ENCODE results near the gene CDT1. TPM values are rescaled to one million over a fixed set of nuclear protein-coding genes. Genes with fewer than 3 reads are reported as not detected.

The CDT1 gene
- total and polyA plus RNA-seq, 10 of the 15 experiments (the other 5 are each of a cell fraction or from before 2014, with no cell fraction given) = 0.50 to 87.6 (median 8.8) TPM

GRCh38 chr16:88785106-88785924, 18.3 kb upstream of the CDT1 start, which contains the start of gene PIEZO1:
PIEZO1 (minus strand) TSS chr16:88785220; CDS start chr16:88784964, 256 bp downstream.
- intact Hi-C loops (cut with micrococcal nuclease; ENCODE audit: unreplicated experiment) = loop anchor here (2.0 kb wide), 2 partner anchors 41 to 49 kb away; no protein-coding TSS in a partner anchor
- Histone ChIP-seq H3K36me3 (ENCODE audit: control insufficient read depth in 2 of 2, insufficient read depth in 2 of 2, low read length in 1 of 2) (no peaks in the 10 kb centered on the region), H3K4me2 (ENCODE audit: control insufficient read depth, insufficient read depth) (peak within 1 kb of the TSS; percentile 99), H2AFZ (ENCODE audit: control insufficient read depth, low read depth, low read length) (peak within 1 kb of the TSS; percentile 83), H4K20me1 (ENCODE audit: control insufficient read depth, insufficient read depth) (no peaks in the 10 kb centered on the region; the same call in 1 of the 2 replicates), H3K9me3 (replicated peaks; ENCODE audit: control insufficient read depth, insufficient read depth, low read length) (no peaks in the 10 kb centered on the region), H3K27me3 (replicated peaks in 1 of 2; ENCODE audit: control insufficient read depth in 2 of 2, insufficient read depth in 2 of 2, low read length in 1 of 2) (no peaks in the 10 kb centered on the region), H3K4me1 (ENCODE audit: control insufficient read depth, insufficient read depth, low read length) (peaks cover 31% of the 10 kb centered on the region), H3K9ac (ENCODE audit: control insufficient read depth, insufficient read depth, low read length) (peak within 1 kb of the TSS; percentile 90), H3K4me3 (peak within 1 kb of the TSS; percentile 80), H3K79me2 (ENCODE audit: control insufficient read depth, insufficient read depth, low read length) (peaks cover 51% of the 10 kb centered on the region), H3K27ac (ENCODE audit: control insufficient read depth, insufficient read depth) (peak within 1 kb of the TSS; percentile 75)
- ChIA-PET CTCF (interaction anchor here (0.7 to 2.5 kb wide), 4 partner anchors 19 to 48 kb away, joined by 3 to 24 read pairs (median 4); no protein-coding TSS in a partner anchor), SMC1A (ENCODE audit: uncharacterized antibody, unreplicated experiment) (interaction anchor here (0.9 to 1.8 kb wide), 3 partner anchors 48 to 382 kb away, joined by 3 to 6 read pairs (median 4); no protein-coding TSS in a partner anchor), RAD21 (ENCODE audit: unreplicated experiment) (interaction anchor here (0.5 to 6.7 kb wide), 9 partner anchors 12 to 432 kb away, joined by 3 to 50 read pairs (median 4); partner anchors contain the start of gene ZNF778), POLR2A (interaction anchor here (0.5 to 1.5 kb wide), 5 partner anchors 9 to 279 kb away, joined by 3 to 4 read pairs (median 3); no protein-coding TSS in a partner anchor)
- no peak for DNase-seq (ENCODE audit: low read depth, low spot score)
- BruUV-seq (replicated peaks) = no TSS peak
- in situ Hi-C loops (cut with MboI) = loop anchor here (10.0 kb wide), 1 partner anchor 331 kb away; the partner anchor contains the start of gene ZFPM1
- FAIRE-seq = no peak
- WGBS (ENCODE audit: insufficient coverage, insufficient replicate concordance, low lambda C conversion rate, missing lambda C conversion rate) = under 1% methylated on average over 45 of the region's 110 CpGs
- peak; percentile 40 for ATAC-seq
- TF ChIP-seq CBX3 (IDR thresholded peaks at IDR 0.05; ENCODE audit: borderline replicate concordance, low read depth) (no peak), BMI1 (IDR thresholded peaks at IDR 0.05; ENCODE audit: borderline replicate concordance) (no peak), FOXK2 (IDR thresholded peaks at IDR 0.05) (no peak), KDM1A (IDR thresholded peaks at IDR 0.05; ENCODE audit: borderline replicate concordance) (no peak), ZZZ3 (IDR thresholded peaks at IDR 0.05; ENCODE audit: control insufficient read depth, insufficient read length, low read depth) (no peak), ELK1 (IDR thresholded peaks at IDR 0.05; ENCODE audit: low read depth, low read length) (no peak), BCL3 (IDR thresholded peaks at IDR 0.05; ENCODE audit: borderline replicate concordance, insufficient read depth, low read depth, low read length, poor library complexity, severe bottlenecking) (no peak), ATF7 (IDR thresholded peaks at IDR 0.05; ENCODE audit: low read depth) (no peak), RUNX3 (IDR thresholded peaks at IDR 0.05; ENCODE audit: low read length) (no peak), CEBPB (IDR thresholded peaks at IDR 0.05; ENCODE audit: borderline replicate concordance in 1 of 2, low read depth in 2 of 2, low read length in 2 of 2) (peak in 1 of 2 experiments; percentile 20; a peak in 1 of 4 replicates), POLR2AphosphoS2 (IDR thresholded peaks at IDR 0.05; ENCODE audit: low read depth, low read length) (no peak), NFYA (IDR thresholded peaks at IDR 0.05; ENCODE audit: borderline replicate concordance, low read depth, low read length) (no peak), POU2F2 (IDR thresholded peaks at IDR 0.05; ENCODE audit: borderline replicate concordance, low read depth, low read length) (peak; percentile 80; the same call in 1 of the 3 replicates), REST (IDR thresholded peaks at IDR 0.05; ENCODE audit: low read depth, low read length) (no peak), JUNB (IDR thresholded peaks at IDR 0.05) (no peak), MEF2A (IDR thresholded peaks at IDR 0.05; ENCODE audit: insufficient read depth, low read depth, low read length) (no peak), WRNIP1 (IDR thresholded peaks at IDR 0.05; ENCODE audit: borderline replicate concordance, low read depth, low read length) (no peak)
